Measurements from ENCODE around the gene FAM171A1. TPM values are rescaled to one million over a fixed set of nuclear protein-coding genes. Genes with fewer than 3 reads are reported as not detected.

Gene FAM171A1
- total RNA-seq, 2 donors from 2014 or later: 36.5 to 39.0 TPM

- Mint-ChIP-seq H3K4me1 (peaks cover 18% of the 10 kb centered on the region), H3K27ac (peak overlapping the region; percentile 95), H3K36me3 (ENCODE audit: low read depth) (peaks cover 16% of the 10 kb centered on the region), H3K9me3 (no peaks in the 10 kb centered on the region), H3K27me3 (ENCODE audit: insufficient read depth) (peaks cover 2% of the 10 kb centered on the region), H3K4me3 (peak overlapping the region; percentile 87)
- H3K27me3 ChIP-seq (ENCODE audit: control insufficient read depth, insufficient read depth, low read length, poor library complexity, severe bottlenecking): no peaks in the 10 kb centered on the region
- peaks cover 4% of the 10 kb centered on the region for H3K36me3 ChIP-seq (ENCODE audit: control insufficient read depth, insufficient read depth, low read length)
- peak overlapping the region; percentile 83 for H3K9ac ChIP-seq (ENCODE audit: extremely low read depth, low read length, poor library complexity, severe bottlenecking)
- H3K27ac ChIP-seq (ENCODE audit: low read depth, low read length): peak overlapping the region; percentile 87
- H3K4me1 ChIP-seq (ENCODE audit: control insufficient read depth, insufficient read depth, low read length): peaks cover 4% of the 10 kb centered on the region
- no peak for TF ChIP-seq CTCF (conservative IDR thresholded peaks at IDR 0.05)
- peak; percentile 71 for DNase-seq
- WGBS, 2 experiments (ENCODE audit: insufficient coverage in 1 of 2, insufficient read length in 1 of 2): 24 to 31% methylated on average over 17 to 29 of the region's 29 CpGs
- peak overlapping the region; percentile 86 for H3K4me3 ChIP-seq (ENCODE audit: low read length)
- H3K9me3 ChIP-seq (ENCODE audit: control insufficient read depth, low read length): peaks cover 5% of the 10 kb centered on the region
These were observed 1.6 kb downstream of the FAM171A1 start for GRCh38 chr10:15369256-15370211.

GRCh38 chr10:15368101-15368855, 2.8 kb downstream of the FAM171A1 start:
- Mint-ChIP-seq H3K36me3 (ENCODE audit: low read depth) (peaks cover 19% of the 10 kb centered on the region), H3K4me1 (peaks cover 14% of the 10 kb centered on the region), H3K27me3 (ENCODE audit: insufficient read depth) (peaks cover 2% of the 10 kb centered on the region), H3K4me3 (peak overlapping the region; percentile 87), H3K9me3 (no peaks in the 10 kb centered on the region), H3K27ac (no peak overlapping the region)
- H3K4me3 ChIP-seq (ENCODE audit: low read length): peak overlapping the region; percentile 86
- H3K9ac ChIP-seq (ENCODE audit: extremely low read depth, low read length, poor library complexity, severe bottlenecking): no peak overlapping the region
- peaks cover 4% of the 10 kb centered on the region for H3K4me1 ChIP-seq (ENCODE audit: control insufficient read depth, insufficient read depth, low read length)
- 96 to 98% methylated on average over 5 to 7 of the region's 7 CpGs for WGBS, 2 experiments (ENCODE audit: insufficient coverage in 1 of 2, insufficient read length in 1 of 2)
- peaks cover 8% of the 10 kb centered on the region for H3K36me3 ChIP-seq (ENCODE audit: control insufficient read depth, insufficient read depth, low read length)
- H3K27me3 ChIP-seq (ENCODE audit: control insufficient read depth, insufficient read depth, low read length, poor library complexity, severe bottlenecking): no peaks in the 10 kb centered on the region
- peaks cover 10% of the 10 kb centered on the region for H3K9me3 ChIP-seq (ENCODE audit: control insufficient read depth, low read length)
- no peak for TF ChIP-seq CTCF (conservative IDR thresholded peaks at IDR 0.05)
- no peak overlapping the region for H3K27ac ChIP-seq (ENCODE audit: low read depth, low read length)
- no peak for DNase-seq

GRCh38 chr10:15367296-15368085, 3.6 kb downstream of the FAM171A1 start:
- no peak for TF ChIP-seq CTCF (conservative IDR thresholded peaks at IDR 0.05)
- peaks cover 19% of the 10 kb centered on the region for H3K36me3 Mint-ChIP-seq (ENCODE audit: low read depth)
- H3K9me3 Mint-ChIP-seq: no peaks in the 10 kb centered on the region
- no peak overlapping the region for H3K27ac ChIP-seq (ENCODE audit: low read depth, low read length)
- H3K27me3 Mint-ChIP-seq (ENCODE audit: insufficient read depth): peaks cover 2% of the 10 kb centered on the region
- H3K9me3 ChIP-seq (ENCODE audit: control insufficient read depth, low read length): peaks cover 10% of the 10 kb centered on the region
- no peak overlapping the region for H3K4me3 Mint-ChIP-seq
- H3K27ac Mint-ChIP-seq: no peak overlapping the region
- peaks cover 8% of the 10 kb centered on the region for H3K36me3 ChIP-seq (ENCODE audit: control insufficient read depth, insufficient read depth, low read length)
- WGBS, 2 experiments (ENCODE audit: insufficient coverage in 1 of 2, insufficient read length in 1 of 2): 94 to 95% methylated on average over 8 of the region's 8 CpGs
- H3K4me3 ChIP-seq (ENCODE audit: low read length): no peak overlapping the region
- peaks cover 4% of the 10 kb centered on the region for H3K4me1 ChIP-seq (ENCODE audit: control insufficient read depth, insufficient read depth, low read length)
- H3K4me1 Mint-ChIP-seq: peaks cover 16% of the 10 kb centered on the region
- no peak overlapping the region for H3K9ac ChIP-seq (ENCODE audit: extremely low read depth, low read length, poor library complexity, severe bottlenecking)
- peak; percentile 53 for DNase-seq
- no peaks in the 10 kb centered on the region for H3K27me3 ChIP-seq (ENCODE audit: control insufficient read depth, insufficient read depth, low read length, poor library complexity, severe bottlenecking)
